HK-2 (cell line): Measurements from ENCODE around the gene SHKBP1.
"Not testable (repeated sequence)": the region's sequence is repeated elsewhere in the genome, so short reads cannot be mapped to it uniquely, and the experiment has no call there.

Source experiments
- DNase-seq: peaks from one replicate; pipeline ENCODE4 v3.0.0-alpha.2; 2018; ENCODE audit not compliant: unreplicated experiment

Gene SHKBP1

GRCh38 chr19:40555978-40556689 is 20.5 kb upstream of the SHKBP1 start:
- DNase-seq: no peak

DNA sequence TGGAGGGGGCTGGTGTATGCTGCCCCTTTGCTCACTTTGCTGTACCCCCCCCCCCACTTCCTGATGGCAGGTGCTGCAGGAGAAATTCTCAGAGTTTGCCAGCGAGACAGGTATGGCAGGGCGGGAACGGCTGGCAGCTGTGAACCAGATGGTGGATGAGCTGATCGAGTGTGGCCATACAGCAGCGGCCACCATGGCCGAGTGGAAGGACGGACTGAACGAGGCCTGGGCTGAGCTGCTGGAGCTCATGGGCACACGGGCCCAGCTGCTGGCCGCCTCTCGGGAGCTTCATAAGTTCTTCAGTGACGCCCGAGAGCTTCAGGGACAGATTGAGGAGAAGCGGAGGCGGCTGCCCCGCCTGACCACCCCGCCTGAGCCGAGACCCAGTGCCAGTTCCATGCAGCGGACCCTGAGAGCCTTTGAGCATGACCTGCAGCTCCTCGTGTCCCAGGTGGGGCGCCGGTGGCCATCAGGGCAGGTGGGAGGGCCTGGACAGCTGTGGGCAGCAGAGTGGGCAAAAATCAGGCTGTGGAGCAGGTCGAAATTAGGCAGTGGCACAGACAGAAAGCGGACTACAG is 19.6 kb upstream of the SHKBP1 start:
- no peak for DNase-seq

GRCh38 chr19:40559394-40559793 is 17.3 kb upstream of the SHKBP1 start:
- no peak for DNase-seq

DNA sequence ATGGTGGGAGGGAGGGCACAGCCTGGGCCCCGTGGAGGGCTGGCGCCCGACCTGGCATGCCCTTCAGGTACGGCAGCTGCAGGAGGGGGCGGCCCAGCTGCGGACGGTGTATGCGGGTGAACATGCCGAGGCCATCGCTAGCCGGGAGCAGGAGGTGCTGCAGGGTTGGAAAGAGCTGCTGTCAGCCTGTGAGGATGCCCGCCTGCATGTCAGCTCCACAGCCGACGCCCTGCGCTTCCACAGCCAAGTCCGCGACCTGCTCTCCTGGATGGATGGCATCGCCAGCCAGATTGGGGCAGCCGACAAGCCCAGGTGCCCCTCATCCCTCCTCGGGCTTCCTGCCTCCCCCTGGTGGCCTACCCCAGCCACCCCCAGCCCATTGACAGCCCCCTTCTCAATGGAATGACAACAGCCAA is 16.6 kb upstream of the SHKBP1 start:
- DNase-seq: no peak

DNA sequence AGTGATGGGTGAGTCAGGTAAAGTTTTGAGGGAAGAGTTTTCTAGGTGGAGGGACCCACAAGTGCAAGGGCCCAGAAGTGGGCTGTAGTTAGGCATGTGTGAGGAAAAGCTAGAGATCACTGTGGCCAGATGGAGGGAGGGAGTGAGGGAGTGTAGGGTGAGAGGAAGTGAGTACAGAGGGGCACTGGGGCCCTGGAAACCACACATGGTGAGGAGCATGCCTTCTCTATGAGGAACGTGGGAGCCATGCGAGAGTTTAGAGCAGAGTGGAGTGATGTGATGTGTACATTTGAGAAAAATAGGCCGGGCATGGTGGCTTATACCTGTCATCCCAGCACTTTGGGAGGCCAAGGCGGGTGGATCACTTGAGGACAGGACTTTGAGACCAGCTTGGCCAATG is 14.7 kb upstream of the SHKBP1 start:
- DNase-seq: no peak

GRCh38 chr19:40564535-40564934 is 12.1 kb upstream of the SHKBP1 start:
- DNase-seq: not testable (repeated sequence)

GRCh38 chr19:40565355-40565754 is 11.3 kb upstream of the SHKBP1 start:
- DNase-seq: no peak

- DNase-seq: no peak
Observed at GRCh38 chr19:40565910-40566495, 10.7 kb upstream of the SHKBP1 start.

GRCh38 chr19:40567040-40567749 is 9.5 kb upstream of the SHKBP1 start:
- no peak for DNase-seq

DNA sequence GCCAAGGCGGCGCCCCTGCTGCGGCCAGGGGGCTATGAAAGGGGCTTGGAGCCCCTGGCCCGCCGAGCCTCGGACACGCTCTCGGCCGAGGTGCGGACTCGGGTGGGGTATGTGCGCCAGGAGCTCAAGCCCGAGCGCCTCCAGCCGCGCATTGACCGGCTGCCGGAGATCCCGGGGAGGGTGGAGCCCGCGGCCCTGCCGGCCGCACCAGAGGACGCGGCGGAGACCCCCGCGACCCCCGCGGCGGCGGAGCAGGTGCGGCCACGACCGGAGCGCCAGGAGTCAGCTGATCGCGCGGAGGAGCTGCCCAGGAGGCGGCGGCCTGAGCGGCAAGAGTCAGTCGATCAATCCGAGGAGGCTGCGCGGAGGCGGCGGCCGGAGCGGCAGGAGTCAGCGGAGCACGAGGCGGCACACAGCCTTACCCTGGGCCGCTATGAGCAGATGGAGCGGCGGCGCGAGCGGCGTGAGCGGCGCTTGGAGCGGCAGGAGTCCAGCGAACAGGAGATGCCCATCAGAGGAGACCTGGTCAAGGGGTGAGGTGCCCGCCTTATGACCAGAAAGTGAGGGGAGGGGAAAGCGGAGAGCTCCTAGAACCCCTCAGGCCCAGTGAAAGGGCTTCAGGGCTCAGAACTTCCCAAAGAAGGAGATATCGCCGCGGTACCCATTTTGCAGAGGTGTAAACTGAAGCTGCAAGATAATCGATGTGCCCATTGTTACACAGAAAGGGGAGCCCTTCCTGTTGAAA is 8.8 kb upstream of the SHKBP1 start:
- no peak for DNase-seq

DNA sequence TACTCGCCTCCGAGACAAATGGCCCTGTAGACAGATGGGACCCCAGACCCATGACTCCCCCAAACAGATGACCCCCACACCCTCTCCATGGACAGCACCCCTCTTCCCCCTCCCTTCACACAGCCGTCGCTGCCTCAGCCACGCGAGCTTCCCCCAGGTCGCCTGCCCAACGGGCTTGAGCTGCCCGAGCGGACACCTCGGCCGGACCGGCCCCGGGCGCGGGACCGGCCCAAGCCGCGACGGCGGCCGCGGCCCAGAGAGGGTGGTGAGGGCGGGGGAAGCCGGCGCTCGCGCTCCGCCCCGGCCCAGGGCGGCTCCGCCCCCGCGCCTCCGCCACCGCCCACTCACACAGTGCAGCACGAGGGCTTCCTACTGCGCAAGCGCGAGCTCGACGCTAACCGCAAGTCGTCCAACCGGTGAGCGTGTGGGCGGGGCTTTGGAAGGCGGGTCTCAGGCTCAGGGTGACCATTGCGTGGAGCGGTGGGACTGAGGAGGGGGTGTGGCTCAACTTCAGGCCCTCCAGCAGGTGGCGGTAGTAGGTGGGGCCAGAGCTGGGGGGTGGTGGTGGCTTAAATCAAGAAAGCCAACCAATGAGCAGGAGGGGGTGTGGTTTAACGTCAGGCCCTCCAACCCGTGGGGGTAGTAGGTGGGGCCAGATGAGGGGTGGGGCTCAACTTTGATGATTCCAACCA is 6.2 kb upstream of the SHKBP1 start:
- DNase-seq: peak; percentile 100

DNA sequence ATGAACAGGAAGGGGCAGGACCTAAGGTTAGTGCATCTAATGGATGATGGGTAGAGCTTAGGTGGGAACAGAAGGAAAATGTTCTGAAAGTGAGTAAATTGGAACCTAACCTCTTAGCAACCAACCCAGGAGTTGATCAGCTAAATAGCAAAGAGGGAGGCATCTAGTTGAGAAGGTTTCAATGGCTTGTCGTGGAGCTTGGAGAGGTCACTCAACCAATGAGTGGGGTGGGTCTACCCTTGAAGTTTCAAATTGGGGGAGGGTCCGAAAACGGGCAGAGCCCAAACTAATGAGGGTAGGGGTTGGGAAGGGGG is 5.7 kb upstream of the SHKBP1 start:
- no peak for DNase-seq

- no peak for DNase-seq
Observed at GRCh38 chr19:40571831-40572495, 4.7 kb upstream of the SHKBP1 start.

DNA sequence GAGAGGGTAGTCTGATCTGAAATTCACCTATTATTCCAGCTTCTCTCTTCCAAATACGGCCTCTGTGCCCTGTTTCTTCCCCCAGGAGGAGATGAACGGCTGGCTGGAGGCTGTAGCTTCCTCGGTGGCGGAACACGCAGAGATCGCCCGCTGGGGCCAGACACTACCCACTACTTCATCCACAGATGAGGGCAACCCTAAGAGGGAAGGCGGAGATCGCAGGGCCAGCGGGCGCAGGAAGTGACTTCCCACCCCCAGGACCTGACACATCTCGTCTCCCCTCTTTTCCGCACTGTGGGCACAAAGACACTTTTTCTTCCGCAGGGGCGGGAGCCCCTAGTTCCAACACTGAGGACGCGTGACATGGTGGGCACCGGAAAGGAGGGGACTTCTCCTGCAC is 1.3 kb upstream of the SHKBP1 start:
- DNase-seq: no peak

GRCh38 chr19:40576151-40576584 is 505 bp upstream of the SHKBP1 start:
- no peak for DNase-seq

DNA sequence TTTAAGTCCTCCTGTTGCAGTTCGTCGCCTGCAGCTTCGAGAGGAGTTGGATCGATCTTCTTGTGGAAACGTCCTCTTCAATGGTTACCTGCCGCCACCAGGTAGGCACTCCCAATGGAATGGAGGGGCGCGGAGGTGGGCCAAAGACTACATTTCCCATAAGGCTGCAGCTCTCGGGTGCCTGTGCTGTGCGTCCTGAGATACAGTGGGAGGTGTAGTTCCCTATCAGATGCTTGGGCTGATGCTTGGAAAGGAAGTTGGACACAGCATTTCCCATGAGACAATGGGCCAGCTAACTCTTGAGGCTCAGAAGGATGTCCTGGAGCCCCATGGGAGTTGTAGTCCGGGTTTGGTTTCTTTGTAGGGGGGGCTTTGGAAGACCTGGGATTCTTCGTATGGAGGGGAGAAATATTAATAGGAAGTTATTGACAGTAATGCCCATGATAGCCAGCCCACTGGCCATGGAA is 1.8 kb downstream of the SHKBP1 start:
- no peak for DNase-seq

GRCh38 chr19:40580619-40581018 is 3.9 kb downstream of the SHKBP1 start:
- no peak for DNase-seq

- DNase-seq: no peak
Observed at GRCh38 chr19:40581531-40581930, 4.9 kb downstream of the SHKBP1 start.

DNA sequence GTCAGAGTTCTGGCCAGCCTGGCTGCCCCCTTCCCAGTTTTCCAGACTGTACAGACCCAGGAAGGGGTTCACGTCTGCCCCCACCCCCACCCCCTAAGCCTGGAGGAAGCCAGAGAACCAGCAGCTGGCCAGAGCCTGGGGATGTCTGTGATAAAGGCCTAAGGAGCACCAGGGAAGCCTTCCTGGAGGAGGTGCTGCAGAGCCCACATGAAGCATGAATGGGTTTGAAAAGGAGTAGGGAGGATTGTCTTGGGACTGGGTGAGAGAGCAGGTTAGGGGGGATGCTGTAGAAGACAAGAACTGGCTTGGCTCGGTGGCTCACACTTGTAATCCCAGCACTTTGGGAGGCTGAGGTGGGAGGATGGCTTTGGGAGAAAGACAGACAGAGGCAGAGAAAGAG is 5.8 kb downstream of the SHKBP1 start:
- no peak for DNase-seq

DNA sequence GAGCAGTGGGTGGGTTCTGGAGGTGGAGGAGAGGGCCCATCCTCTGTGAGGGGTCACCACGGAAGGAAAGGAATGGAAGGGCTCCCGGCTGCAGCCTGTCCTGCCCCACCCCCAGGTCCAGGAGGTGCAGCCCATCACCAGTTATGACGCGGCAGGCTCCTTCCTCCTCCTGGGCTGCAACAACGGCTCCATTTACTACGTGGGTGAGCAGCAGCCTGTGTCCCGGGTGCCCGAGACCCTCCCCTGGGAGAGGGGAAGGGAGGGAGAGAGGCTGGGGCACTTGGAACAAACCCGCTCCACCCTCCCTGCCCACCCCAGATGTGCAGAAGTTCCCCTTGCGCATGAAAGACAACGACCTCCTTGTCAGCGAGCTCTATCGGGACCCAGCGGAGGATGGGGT is 6.6 kb downstream of the SHKBP1 start:
- no peak for DNase-seq

DNA sequence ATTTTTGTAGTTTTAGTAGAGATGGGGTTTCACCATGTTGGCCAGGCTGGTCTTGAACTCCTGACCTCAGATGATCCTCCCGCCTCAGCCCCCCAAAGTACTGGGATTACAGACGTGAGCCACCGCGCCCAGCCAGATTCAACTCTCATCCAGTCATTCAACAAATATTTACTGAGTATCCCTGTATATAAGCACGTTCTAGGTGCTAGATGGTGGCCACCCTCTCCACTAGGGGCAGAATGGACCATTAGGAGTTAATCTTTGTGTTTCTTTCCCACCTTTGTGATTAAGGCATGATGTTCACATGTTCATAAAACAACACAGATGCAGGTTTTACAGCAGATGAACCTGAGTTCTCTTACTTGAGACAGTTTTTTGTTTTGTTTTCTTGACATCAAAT is 7.3 kb downstream of the SHKBP1 start:
- peak; percentile 55 for DNase-seq
